GM18507 (cell line): ENCODE results near the gene POLRMT.

Experiments used
- DNase-seq: peaks from one replicate; pipeline ENCODE4 v3.0.0; 2011; ENCODE audit warnings: low read depth; ENCODE audit not compliant: insufficient read length; ENCODE audit errors: extremely low spot score
- FAIRE-seq: peaks from 2 replicates; lab custom pipeline; 2011; peaks lifted over from hg19 to GRCh38; lab: Jason Lieb, UNC

The POLRMT gene

DNA sequence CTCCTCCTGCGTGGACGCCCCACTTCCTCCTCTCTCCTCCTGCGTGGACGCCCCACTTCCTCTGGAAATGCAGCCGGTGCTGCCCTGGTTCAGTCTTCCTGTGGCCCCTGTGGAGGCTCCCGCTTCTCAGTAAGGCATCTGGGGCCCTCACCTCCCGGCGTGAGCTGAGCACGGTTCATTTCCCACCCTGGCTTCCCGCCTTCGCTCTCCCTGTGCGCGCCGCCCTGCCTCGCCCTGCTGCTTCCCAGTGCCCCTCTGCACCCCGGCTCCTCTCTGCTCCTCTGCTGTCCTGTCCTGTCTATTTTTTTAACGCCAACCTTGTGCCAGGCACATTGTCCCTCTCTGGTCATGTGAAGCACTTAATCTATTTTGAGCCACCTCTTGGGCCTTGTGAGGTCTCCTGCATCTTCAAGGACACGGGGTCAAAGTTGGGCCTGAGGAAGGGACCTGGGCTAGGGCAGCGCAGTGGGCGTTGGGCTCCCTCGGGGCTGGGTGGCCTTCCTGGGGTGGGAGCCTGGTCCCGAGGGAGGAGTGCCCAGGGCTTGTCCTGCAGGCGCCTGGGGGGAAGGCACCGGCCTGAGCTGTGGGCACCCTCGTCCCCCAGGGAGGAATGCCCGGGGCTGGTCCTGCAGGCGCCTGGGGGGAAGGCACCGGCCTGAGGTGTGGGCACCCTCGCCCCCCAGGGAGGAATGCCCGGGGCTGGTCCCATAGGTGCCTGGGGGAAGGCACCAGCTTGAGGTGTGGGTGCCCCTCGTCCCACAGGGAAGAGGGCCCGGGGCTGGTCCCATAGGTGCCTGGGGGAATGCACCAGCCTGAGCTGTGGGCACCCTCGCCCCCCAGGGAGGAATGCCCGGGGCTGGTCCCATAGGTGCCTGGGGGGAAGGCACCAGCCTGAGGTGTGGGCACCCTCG, 30.7 kb downstream of the POLRMT start:
- no peak for FAIRE-seq

DNA sequence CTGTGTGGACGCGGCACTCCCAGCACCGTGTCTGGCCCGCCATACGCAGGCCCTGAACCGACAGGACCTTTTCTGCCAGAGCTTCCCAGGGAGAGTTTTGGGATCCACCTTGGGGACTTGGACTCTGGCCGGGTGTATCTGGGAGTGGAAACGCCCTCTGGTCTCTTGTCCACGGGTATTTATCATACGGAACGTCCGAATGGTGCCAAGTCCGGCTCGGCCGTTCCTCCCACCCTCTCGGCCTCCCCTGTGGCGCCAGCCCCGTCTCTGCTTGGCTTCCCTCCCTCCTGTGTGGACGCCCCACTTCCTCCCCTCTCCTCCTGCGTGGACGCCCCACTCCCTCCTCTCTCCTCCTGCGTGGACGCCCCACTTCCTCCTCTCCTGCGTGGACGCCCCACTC, 31.5 kb downstream of the POLRMT start:
- DNase-seq: no peak
- no peak for FAIRE-seq

More for the DNA sequence above, 30.7 kb downstream of the POLRMT start:
- no peak for DNase-seq

GRCh38 chr19:601310-601709, 32.0 kb downstream of the POLRMT start:
- no peak for DNase-seq

GRCh38 chr19:597406-598315, 35.7 kb downstream of the POLRMT start:
- FAIRE-seq (no peak), DNase-seq (no peak)

More at GRCh38 chr19:601310-601709, 32.0 kb downstream of the POLRMT start:
- FAIRE-seq: no peak

DNA sequence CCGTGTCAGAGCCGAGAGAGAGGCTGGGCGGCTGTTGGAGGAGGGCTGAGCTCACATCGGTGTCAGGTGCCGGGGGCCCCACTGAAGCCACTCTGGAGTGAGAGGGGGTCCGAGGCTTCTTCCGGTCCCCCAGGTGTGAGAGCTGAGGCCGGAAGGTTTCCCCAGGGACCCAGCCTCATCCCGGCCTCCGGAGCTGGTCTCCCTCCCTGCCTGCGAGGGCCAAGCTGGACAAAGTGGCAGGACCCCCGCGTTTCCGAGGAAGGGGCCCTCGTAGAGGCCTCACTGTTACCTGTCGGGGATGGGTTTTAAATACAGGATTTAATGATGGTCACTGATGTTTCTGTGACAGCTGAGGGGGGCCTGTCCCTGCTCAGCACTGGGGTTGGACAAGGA, 37.1 kb downstream of the POLRMT start:
- DNase-seq (no peak), FAIRE-seq (no peak)

- FAIRE-seq (no peak), DNase-seq (no peak)
These were observed 37.7 kb downstream of the POLRMT start for GRCh38 chr19:595326-596262.

DNA sequence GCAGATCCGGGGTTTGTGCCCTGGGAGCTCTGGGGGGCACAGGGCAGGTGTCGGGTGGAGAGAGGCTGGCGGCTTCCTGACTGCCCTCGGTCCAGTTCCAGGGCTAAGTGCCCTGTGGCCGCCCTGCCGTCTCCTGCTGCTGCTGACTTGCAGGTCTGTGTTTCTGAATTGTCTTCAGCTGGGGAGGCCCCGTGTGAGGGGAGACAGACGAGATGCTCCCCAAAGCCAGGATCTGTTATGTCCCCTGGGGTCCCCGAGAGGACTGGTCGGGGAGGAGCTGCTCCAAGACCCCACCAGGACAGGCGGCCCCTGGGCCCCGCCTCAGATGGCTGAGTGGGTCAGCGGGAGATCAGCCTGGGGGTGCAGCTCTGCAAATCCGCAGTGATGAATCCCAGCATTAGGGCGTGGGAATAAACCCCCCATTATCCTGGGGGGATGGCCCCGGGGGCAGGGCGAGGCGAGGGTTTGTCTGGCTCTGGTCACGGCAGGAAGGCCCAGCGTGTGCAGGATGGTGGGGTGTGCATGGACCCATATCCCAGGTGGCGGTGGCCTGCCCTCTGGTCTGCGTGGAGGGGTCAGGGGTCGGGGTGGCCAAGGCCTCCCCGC, 39.0 kb downstream of the POLRMT start:
- DNase-seq: no peak
- FAIRE-seq: no peak

DNA sequence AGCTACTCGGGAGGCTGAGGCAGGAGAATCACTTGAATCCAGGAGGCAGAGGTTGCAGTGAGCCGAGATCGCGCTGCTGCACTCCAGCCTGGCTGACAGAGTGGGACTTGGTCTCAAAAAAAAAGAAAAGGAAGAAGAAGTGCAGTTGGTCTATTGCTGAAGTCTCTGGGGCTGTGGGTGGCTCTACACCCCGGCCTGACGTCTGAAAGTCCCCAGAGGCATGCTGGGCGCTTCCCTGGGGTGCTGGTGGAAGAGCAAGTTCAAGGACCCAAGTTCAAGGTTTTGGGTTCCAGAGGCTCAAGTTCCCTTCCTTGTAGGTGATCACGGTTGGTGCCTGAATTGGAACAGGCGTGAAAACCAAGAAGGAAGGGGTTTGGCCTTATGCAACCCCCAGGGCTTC, 39.8 kb downstream of the POLRMT start:
- DNase-seq (no peak), FAIRE-seq (no peak)

DNA sequence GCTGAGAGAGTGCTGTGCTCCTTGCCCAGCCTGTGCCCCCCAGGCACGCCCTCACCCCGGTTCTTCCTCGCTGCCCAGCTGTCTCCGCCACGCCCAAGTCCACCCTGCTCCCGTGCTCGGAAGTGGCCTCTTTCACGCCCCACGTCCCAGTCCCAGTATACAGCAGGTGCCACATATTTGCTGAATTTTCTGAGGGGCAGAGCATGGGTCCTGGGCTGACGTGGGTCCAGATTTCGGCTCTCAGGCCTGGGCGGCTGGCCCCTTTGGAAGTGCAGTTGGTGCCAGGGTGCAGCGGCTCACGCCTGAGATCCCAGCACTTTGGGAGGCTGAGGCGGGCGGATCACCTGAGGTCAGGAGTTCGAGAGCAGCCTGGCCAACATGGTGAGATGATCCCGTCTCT, 40.3 kb downstream of the POLRMT start:
- DNase-seq: no peak
- no peak for FAIRE-seq

- FAIRE-seq: no peak
These were observed 41.2 kb downstream of the POLRMT start for GRCh38 chr19:592101-592500.

GRCh38 chr19:591099-591958, 42.0 kb downstream of the POLRMT start:
- DNase-seq: no peak

More at GRCh38 chr19:592101-592500, 41.2 kb downstream of the POLRMT start:
- no peak for DNase-seq

DNA sequence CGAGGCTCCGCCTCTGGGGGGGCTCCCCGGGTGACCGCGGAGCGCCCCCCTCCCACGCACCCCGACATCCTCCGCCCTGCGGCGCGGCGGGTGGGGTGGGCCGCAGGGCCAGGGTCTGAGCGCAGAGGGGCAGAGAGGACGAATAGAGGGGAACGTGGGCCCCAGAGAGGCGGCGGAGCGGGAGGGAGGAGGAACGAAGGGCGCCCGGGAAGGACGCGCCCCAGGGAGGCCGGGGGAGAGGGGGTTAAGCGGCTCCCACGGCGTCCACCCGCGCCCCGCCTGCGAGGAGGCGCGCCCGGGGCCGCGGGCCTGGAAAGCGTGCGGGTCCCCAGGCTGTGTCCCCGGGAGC, 42.6 kb downstream of the POLRMT start:
- DNase-seq: no peak
- no peak for FAIRE-seq

More at GRCh38 chr19:591099-591958, 42.0 kb downstream of the POLRMT start:
- FAIRE-seq: no peak

DNA sequence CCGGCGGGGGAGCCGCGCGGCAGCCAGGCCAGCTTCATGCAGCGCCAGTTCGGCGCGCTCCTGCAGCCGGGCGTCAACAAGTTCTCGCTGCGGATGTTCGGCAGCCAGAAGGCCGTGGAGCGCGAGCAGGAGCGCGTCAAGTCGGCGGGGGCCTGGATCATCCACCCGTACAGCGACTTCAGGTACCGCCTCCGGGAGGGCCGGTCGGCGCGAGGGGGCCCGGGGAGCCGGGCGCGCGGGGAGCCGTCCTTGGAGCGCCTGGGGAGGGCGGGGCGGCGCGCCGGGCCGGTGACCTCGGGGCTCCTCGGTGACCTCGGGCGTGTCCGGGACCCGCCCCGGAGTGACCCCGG, 43.0 kb downstream of the POLRMT start:
- DNase-seq: no peak
- no peak for FAIRE-seq

DNA sequence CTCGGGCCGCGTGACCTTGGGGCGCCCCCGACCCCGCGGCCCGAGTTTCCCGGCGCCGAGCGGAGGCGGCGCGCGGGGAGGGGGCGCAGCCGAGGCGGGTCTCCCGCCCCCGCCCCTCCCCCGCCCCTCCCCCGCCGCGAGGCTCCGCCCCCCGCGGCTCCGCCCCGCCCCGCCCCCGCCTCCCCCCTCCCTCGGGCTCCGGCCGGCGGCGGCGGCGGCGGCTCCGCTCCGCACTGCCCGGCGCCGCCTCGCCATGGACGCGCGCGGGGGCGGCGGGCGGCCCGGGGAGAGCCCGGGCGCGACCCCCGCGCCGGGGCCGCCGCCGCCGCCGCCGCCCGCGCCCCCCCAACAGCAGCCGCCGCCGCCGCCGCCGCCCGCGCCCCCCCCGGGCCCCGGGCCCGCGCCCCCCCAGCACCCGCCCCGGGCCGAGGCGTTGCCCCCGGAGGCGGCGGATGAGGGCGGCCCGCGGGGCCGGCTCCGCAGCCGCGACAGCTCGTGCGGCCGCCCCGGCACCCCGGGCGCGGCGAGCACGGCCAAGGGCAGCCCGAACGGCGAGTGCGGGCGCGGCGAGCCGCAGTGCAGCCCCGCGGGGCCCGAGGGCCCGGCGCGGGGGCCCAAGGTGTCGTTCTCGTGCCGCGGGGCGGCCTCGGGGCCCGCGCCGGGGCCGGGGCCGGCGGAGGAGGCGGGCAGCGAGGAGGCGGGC, 43.5 kb downstream of the POLRMT start, which contains the start of gene HCN2:
Gene HCN2, plus strand, starts transcription at position 189 of the 703 bp plus-strand sequence. Its CDS starts 65 bp downstream, at position 254.
- no peak for FAIRE-seq
- DNase-seq: no peak

GRCh38 chr19:588741-589692, 44.3 kb downstream of the POLRMT start:
- FAIRE-seq (no peak), DNase-seq (no peak)

- DNase-seq: no peak
- FAIRE-seq: no peak
These were observed 45.1 kb downstream of the POLRMT start for GRCh38 chr19:588093-588740.
